22Rv1 (cell line): Measurements from ENCODE around the gene PPP1R1B.

Source experiments
- H3K27ac ChIP-seq: fragments of 450-650 bp; 2 replicates; pipeline ENCODE4 v1.5.1; 2017
- CTCF ChIP-seq: fragments of 450-650 bp; IDR thresholded peaks from 2 replicates; pipeline ENCODE4 v1.5.1; 2017; ENCODE audit warnings: mild to moderate bottlenecking
- ZFX ChIP-seq: fragments of 450-650 bp; IDR thresholded peaks from 2 replicates; pipeline ENCODE4 v1.6.1; 2017; ENCODE audit warnings: antibody characterized with exemption, borderline replicate concordance

PPP1R1B gene

GRCh38 chr17:39618956-39619785 lies 7.6 kb upstream of the PPP1R1B start:
- H3K27ac ChIP-seq: peak overlapping the region; percentile 70; the same call in 1 of the 2 replicates
- no peak for TF ChIP-seq CTCF
- no peak for TF ChIP-seq ZFX

- H3K27ac ChIP-seq: no peak overlapping the region
- TF ChIP-seq CTCF (no peak), ZFX (no peak)
Observed at GRCh38 chr17:39619786-39620101, 7.0 kb upstream of the PPP1R1B start.

GRCh38 chr17:39621523-39622379 lies 5.0 kb upstream of the PPP1R1B start:
- peak overlapping the region; percentile 47 for H3K27ac ChIP-seq
- TF ChIP-seq CTCF (peak; percentile 99), ZFX (no peak)

- TF ChIP-seq CTCF: no peak
- TF ChIP-seq ZFX: no peak
- H3K27ac ChIP-seq: peak overlapping the region; percentile 47
Observed at GRCh38 chr17:39622380-39623006, 4.3 kb upstream of the PPP1R1B start.

GRCh38 chr17:39623356-39623950 lies 3.3 kb upstream of the PPP1R1B start:
- no peak for TF ChIP-seq ZFX
- peak; percentile 95 for TF ChIP-seq CTCF
- H3K27ac ChIP-seq: no peak overlapping the region

GRCh38 chr17:39624313-39624712 lies 2.4 kb upstream of the PPP1R1B start:
- no peak overlapping the region for H3K27ac ChIP-seq
- no peak for TF ChIP-seq CTCF
- TF ChIP-seq ZFX: no peak
